Thymus (tissue), 11 donors: ENCODE results near the gene MTUS2. TPM values are rescaled to one million over a fixed set of nuclear protein-coding genes. Genes with fewer than 3 reads are reported as not detected.

ENCODE experiments used
- DNase-seq, 9 donors: peaks; one replicate each; pipeline ENCODE4 v3.0.0-alpha.2; 2013; ENCODE audit warnings: low spot score in 9 of 9, low read depth in 6 of 9, missing footprints in 1 of 9
- H3K27ac ChIP-seq, 2 donors: one replicate each; pipeline ENCODE4 v1.5.1; 2013; ENCODE audit warnings: control low read depth in 1 of 2, low read depth in 1 of 2, low read length in 1 of 2, mild to moderate bottlenecking in 1 of 2, moderate library complexity in 1 of 2
- H3K27me3 ChIP-seq, 2 donors: one replicate each; pipeline ENCODE4 v1.5.1; 2013; ENCODE audit warnings: low read length in 1 of 2; ENCODE audit not compliant: control insufficient read depth in 2 of 2, insufficient read depth in 1 of 2
- H3K36me3 ChIP-seq, 2 donors: one replicate each; pipeline ENCODE4 v1.5.1; 2013; ENCODE audit warnings: low read length in 1 of 2, mild to moderate bottlenecking in 1 of 2, moderate library complexity in 1 of 2; ENCODE audit not compliant: control insufficient read depth in 2 of 2, insufficient read depth in 2 of 2
- H3K4me1 ChIP-seq, 2 donors: one replicate each; pipeline ENCODE4 v1.5.1; 2013; ENCODE audit warnings: low read length in 2 of 2; ENCODE audit not compliant: control insufficient read depth in 2 of 2, insufficient read depth in 2 of 2
- H3K4me3 ChIP-seq, 2 donors: one replicate each; pipeline ENCODE4 v1.5.1; 2013; ENCODE audit warnings: low read length in 2 of 2, control low read depth in 1 of 2, mild to moderate bottlenecking in 1 of 2
- H3K9me3 ChIP-seq, 2 donors: one replicate each; pipeline ENCODE4 v1.5.1; 2013; ENCODE audit warnings: low read length in 1 of 2, mild to moderate bottlenecking in 1 of 2; ENCODE audit not compliant: control insufficient read depth in 2 of 2, insufficient read depth in 1 of 2
- WGBS: extraction: QIAGEN DNeasy Blood & Tissue Kit; methylation state at CpG from one replicate; pipeline ENCODE4 v1.1.7; 2013; 5-methylcytosine and 5-hydroxymethylcytosine counted together
- polyA plus RNA-seq: library from polyadenylated mRNA; stranded (reverse); fragments of 200-250 nt; gene quantifications from one replicate; pipeline ENCODE4 v1.2.3, GENCODE V29; 2013
- total RNA-seq: library from RNA; stranded (reverse); fragments of 120-200 nt; gene quantifications from one replicate; pipeline ENCODE4 v1.2.4, GENCODE V29; 2013
- donor health status: healthy.

MTUS2 gene
- total and polyA plus RNA-seq, 2 donors, result 0.09 to 0.18 TPM

- 96% methylated on average over 3 of the region's 3 CpGs for WGBS
- H3K4me1 ChIP-seq, result no peaks in the 10 kb centered on the region
- H3K9me3 ChIP-seq, result no peaks in the 10 kb centered on the region
- H3K27me3 ChIP-seq, result no peaks in the 10 kb centered on the region
- no peak overlapping the region for H3K4me3 ChIP-seq
- no peaks in the 10 kb centered on the region for H3K36me3 ChIP-seq
- no peak for DNase-seq
- H3K27ac ChIP-seq, result no peak overlapping the region
Observed at GRCh38 chr13:29474991-29475390, 654.9 kb downstream of the MTUS2 start.

GRCh38 chr13:29476046-29476445, 655.9 kb downstream of the MTUS2 start:
- H3K4me3 ChIP-seq, result no peak overlapping the region
- no peaks in the 10 kb centered on the region for H3K27me3 ChIP-seq
- no peaks in the 10 kb centered on the region for H3K9me3 ChIP-seq
- H3K27ac ChIP-seq, result no peak overlapping the region
- no peaks in the 10 kb centered on the region for H3K36me3 ChIP-seq
- no peaks in the 10 kb centered on the region for H3K4me1 ChIP-seq
- 97% methylated on average over 3 of the region's 3 CpGs for WGBS
- DNase-seq, result no peak

GRCh38 chr13:29479716-29480492, 659.8 kb downstream of the MTUS2 start:
- H3K36me3 ChIP-seq, result no peaks in the 10 kb centered on the region
- H3K9me3 ChIP-seq, result no peaks in the 10 kb centered on the region
- no peaks in the 10 kb centered on the region for H3K4me1 ChIP-seq
- no peak overlapping the region for H3K4me3 ChIP-seq
- no peak overlapping the region for H3K27ac ChIP-seq
- no peaks in the 10 kb centered on the region for H3K27me3 ChIP-seq
- DNase-seq, result no peak
- 93% methylated on average over 25 of the region's 25 CpGs for WGBS

GRCh38 chr13:29480893-29481525, 660.9 kb downstream of the MTUS2 start:
- no peak overlapping the region for H3K27ac ChIP-seq
- no peak overlapping the region for H3K4me3 ChIP-seq
- H3K27me3 ChIP-seq, result no peaks in the 10 kb centered on the region
- 90% methylated on average over 11 of the region's 11 CpGs for WGBS
- no peaks in the 10 kb centered on the region for H3K9me3 ChIP-seq
- H3K36me3 ChIP-seq, result no peaks in the 10 kb centered on the region
- no peak for DNase-seq
- no peaks in the 10 kb centered on the region for H3K4me1 ChIP-seq

- no peaks in the 10 kb centered on the region for H3K27me3 ChIP-seq
- 95% methylated on average over 5 of the region's 5 CpGs for WGBS
- DNase-seq, result no peak
Observed at GRCh38 chr13:29481603-29482002, 661.5 kb downstream of the MTUS2 start.

GRCh38 chr13:29482504-29482903, 662.4 kb downstream of the MTUS2 start:
- no peak overlapping the region for H3K27ac ChIP-seq
- no peak for DNase-seq
- WGBS, result 85% methylated on average over 4 of the region's 4 CpGs

More at GRCh38 chr13:29481603-29482002, 661.5 kb downstream of the MTUS2 start:
- no peaks in the 10 kb centered on the region for H3K36me3 ChIP-seq
- no peak overlapping the region for H3K27ac ChIP-seq
- no peaks in the 10 kb centered on the region for H3K9me3 ChIP-seq
- H3K4me3 ChIP-seq, result no peak overlapping the region
- no peaks in the 10 kb centered on the region for H3K4me1 ChIP-seq

GRCh38 chr13:29483211-29483610, 663.1 kb downstream of the MTUS2 start:
- no peak overlapping the region for H3K4me3 ChIP-seq
- no peaks in the 10 kb centered on the region for H3K36me3 ChIP-seq
- no peaks in the 10 kb centered on the region for H3K4me1 ChIP-seq
- no peaks in the 10 kb centered on the region for H3K27me3 ChIP-seq
- H3K9me3 ChIP-seq, result no peaks in the 10 kb centered on the region
- H3K27ac ChIP-seq, result no peak overlapping the region
- DNase-seq, result no peak
- 96% methylated on average over 15 of the region's 15 CpGs for WGBS

More at GRCh38 chr13:29482504-29482903, 662.4 kb downstream of the MTUS2 start:
- Histone ChIP-seq H3K4me3 (no peak overlapping the region), H3K4me1 (no peaks in the 10 kb centered on the region), H3K27me3 (no peaks in the 10 kb centered on the region), H3K9me3 (no peaks in the 10 kb centered on the region), H3K36me3 (no peaks in the 10 kb centered on the region)

- Histone ChIP-seq H3K9me3 (no peaks in the 10 kb centered on the region), H3K27ac (no peak overlapping the region), H3K4me1 (no peaks in the 10 kb centered on the region), H3K36me3 (no peaks in the 10 kb centered on the region), H3K4me3 (no peak overlapping the region), H3K27me3 (no peaks in the 10 kb centered on the region)
- 93% methylated on average over 4 of the region's 4 CpGs for WGBS
- no peak for DNase-seq
Observed at GRCh38 chr13:29483623-29484022, 663.5 kb downstream of the MTUS2 start.

- no peak overlapping the region for H3K27ac ChIP-seq
- no peaks in the 10 kb centered on the region for H3K36me3 ChIP-seq
- WGBS, result 95% methylated on average over 7 of the region's 7 CpGs
- H3K9me3 ChIP-seq, result no peaks in the 10 kb centered on the region
- no peak for DNase-seq
- no peaks in the 10 kb centered on the region for H3K4me1 ChIP-seq
- H3K27me3 ChIP-seq, result no peaks in the 10 kb centered on the region
- H3K4me3 ChIP-seq, result no peak overlapping the region
Observed at GRCh38 chr13:29484236-29484635, 664.1 kb downstream of the MTUS2 start.
